ENCODE measurements around the gene EHD1.

The EHD1 gene

DNA sequence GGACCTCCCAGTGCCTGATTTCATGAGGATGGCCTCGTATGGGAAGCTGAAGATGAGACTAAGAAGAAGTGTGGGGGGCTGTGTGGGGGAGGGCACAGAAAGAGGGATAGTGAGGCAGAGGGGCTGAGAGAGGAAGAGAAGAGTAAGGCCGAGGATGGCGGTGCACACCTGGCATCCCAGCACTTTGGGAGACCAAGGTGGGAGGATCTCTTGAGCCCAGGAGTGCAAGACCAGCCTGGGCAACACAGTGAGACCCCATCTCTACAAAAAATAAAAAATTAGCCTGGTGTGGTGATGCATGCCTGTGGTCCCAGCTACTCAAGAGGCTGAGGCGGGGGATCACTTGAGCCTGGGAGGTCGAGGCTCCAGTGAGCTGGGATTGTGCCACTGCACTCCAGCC lies 13.5 kb upstream of the EHD1 start:
- H3K4me3 ChIP-seq (ENCODE audit: low read depth, low read length) = no peak overlapping the region

DNA sequence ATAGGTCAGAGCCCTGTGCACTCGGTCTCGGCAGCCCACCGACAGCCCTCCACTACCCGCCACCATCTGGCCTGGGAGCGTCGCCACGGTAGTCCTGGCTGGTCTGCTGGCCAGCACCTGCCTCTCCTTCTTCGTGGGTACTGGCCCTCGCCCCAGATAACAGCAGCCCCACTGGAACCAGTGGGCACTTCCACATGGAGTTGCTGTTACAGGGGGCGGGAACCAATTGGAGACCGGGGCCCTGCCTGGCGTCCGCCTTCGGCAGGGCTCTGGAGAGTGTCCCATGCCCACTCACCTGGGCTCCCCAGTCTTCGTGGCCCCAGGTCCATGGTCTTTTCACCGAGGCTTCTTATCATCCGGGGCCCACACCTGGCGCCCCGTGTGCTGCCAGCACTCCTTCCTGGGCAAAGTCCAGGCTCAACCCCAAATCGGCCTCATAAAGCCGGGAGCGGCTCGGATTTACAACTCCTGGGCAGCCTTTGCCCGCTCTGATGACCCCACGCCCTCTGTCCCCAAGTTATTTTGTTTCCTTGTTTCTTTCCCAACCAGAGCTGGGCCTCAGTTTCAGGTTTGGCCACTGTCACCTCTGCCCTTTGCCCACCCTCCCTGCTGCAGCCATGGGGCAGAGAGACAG lies 12.9 kb upstream of the EHD1 start:
- no peak overlapping the region for H3K4me3 ChIP-seq (ENCODE audit: low read depth, low read length)

- H3K4me3 ChIP-seq (ENCODE audit: low read depth, low read length) = no peak overlapping the region
Measured at GRCh38 chr11:64890522-64890939, 12.1 kb upstream of the EHD1 start.

DNA sequence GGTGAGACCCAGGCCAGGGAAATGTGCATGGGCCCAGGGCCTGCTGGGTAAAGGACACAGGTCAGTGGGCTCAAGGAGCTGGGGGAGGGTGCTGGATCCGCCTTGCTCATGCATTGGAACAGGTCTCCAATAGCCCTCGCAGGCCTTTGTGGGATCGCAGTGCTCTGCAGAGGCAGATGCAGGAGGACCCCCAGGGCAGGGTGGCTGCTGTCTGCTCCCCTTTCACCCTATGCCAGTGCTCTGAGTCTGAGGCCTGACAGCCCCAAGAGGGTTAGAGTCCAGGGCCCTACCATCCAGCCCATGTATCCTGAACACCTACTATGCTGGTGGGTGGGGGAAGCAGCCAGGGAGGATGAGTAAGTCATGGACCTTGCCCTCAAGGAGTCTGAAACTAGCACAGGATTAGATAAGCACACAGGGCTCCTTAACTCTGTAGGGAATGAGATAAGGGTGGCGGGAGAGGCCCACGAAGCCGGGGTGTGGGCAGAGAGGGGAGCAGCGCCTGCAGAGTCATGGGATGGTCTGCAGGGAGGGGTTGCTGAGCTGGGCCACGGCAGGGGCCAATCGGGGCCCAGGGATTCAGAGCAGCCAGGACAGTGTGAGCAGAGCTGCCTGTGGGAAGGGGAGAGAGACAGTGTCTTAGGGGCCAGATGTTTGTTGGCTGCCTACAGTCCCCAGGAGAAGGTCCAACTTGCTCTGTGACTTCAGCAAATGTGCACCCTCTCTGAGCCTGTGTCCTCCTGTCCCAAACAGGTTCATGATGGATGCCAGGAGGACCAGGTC lies 10.5 kb upstream of the EHD1 start:
- H3K4me3 ChIP-seq (ENCODE audit: low read depth, low read length) = no peak overlapping the region

DNA sequence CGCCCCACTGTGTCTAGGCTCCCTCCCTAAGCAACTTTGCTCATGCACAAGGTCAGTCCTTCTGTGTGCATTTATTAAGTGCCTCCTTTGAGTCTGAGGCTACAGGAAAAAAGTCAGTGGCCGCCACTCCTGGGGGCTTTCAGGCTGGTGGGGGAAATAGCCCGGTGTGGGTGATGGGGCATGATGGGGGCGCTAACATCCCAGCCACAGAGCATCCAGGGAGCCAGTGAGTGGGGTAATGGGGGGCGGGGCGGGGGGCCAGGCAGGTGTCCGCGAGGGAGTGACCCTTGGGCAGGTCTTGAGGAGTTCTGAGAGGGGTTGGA lies 9.9 kb upstream of the EHD1 start:
- H3K4me3 ChIP-seq (ENCODE audit: low read depth, low read length) = no peak overlapping the region

GRCh38 chr11:64887757-64888405 lies 9.5 kb upstream of the EHD1 start:
- no peak overlapping the region for H3K4me3 ChIP-seq (ENCODE audit: low read depth, low read length)

DNA sequence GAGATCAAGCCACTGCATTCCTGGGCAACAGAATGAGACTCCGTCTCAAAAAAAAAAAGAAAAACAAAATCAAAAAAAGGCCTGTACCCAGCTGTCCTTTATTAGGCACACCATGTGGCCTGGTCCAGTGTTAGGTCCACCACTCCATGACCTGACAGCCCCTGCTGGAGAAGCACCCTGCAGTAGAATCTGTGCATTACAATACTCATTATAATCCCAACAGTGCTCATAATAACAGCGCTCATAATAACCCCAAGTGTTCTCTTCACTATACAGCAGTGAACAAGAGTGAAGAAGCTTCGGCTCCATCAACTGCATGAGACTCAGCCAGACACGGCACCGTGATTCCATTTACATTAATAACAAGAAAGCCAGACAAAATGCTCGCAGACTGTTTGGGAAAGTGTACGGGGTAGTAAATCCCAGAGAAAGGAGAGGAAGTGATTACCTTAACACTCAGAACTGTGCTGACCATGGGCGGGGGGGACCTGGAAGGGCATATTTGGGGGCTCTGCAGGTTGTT lies 8.9 kb upstream of the EHD1 start:
- no peak overlapping the region for H3K4me3 ChIP-seq (ENCODE audit: low read depth, low read length)

- H3K4me3 ChIP-seq (ENCODE audit: low read depth, low read length) = no peak overlapping the region
Measured at GRCh38 chr11:64885367-64886286, 7.2 kb upstream of the EHD1 start.

- H3K4me3 ChIP-seq (ENCODE audit: low read depth, low read length) = no peak overlapping the region
Measured at GRCh38 chr11:64884019-64884418, 5.6 kb upstream of the EHD1 start.

- H3K4me3 ChIP-seq (ENCODE audit: low read depth, low read length) = no peak overlapping the region
Measured at GRCh38 chr11:64883575-64883974, 5.2 kb upstream of the EHD1 start.

- H3K4me3 ChIP-seq (ENCODE audit: low read depth, low read length) = no peak overlapping the region
Measured at GRCh38 chr11:64882243-64882642, 3.8 kb upstream of the EHD1 start.

DNA sequence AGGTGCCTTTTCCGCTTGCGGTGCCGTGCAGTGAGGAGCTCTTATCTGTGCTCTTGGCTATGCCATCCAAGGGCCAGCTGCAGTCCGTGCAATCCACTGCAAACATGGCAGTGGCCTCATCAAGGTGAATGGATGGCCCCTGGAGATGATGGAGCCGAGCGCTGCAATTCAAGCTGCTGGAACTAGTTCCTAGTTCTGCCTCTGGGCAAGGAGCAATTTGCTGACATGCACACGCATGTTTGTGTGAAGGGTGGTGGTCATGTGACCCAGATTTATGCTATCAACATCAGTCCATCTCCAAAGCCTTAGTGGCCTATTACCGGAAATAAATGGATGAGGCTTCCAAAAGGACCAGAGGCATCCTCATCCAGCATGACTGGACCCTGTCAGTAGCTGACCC lies 3.1 kb upstream of the EHD1 start:
- H3K4me3 ChIP-seq (ENCODE audit: low read depth, low read length) = no peak overlapping the region

- H3K4me3 ChIP-seq (ENCODE audit: low read depth, low read length) = no peak overlapping the region
Measured at GRCh38 chr11:64880240-64881001, 2.0 kb upstream of the EHD1 start.

DNA sequence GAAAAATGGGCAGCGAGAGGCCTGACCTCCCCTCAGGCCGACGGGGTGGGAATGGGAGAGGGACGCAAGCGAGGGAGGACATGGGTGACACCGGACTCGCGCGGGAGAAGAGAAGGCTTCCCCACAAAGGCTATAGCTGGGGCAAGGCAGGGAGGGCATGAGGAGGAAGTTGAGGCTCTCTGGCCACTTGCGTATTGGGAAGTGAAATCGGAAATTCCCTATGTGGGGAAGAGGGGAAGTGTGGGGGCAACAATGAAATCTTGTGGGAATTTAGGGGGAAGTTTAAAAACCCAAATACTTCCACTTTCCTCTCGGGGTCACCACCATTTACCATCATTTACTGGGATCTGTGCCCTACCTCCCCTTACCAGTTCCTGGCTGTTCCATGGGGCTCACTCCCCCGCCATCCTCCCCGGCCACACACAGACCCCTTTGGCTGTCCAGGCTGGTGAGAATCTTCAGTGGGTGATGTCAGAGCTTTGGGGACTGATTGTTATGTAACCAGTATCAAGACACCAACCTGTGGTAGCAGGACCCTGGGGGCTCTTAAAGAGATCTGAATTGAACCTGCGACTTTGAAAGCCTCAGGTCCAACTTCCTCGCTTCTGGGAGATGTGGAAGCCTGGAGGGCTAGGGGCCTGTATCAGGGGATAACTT lies 951 bp upstream of the EHD1 start:
- peak overlapping the region; percentile 89 for H3K4me3 ChIP-seq (ENCODE audit: low read depth, low read length)

DNA sequence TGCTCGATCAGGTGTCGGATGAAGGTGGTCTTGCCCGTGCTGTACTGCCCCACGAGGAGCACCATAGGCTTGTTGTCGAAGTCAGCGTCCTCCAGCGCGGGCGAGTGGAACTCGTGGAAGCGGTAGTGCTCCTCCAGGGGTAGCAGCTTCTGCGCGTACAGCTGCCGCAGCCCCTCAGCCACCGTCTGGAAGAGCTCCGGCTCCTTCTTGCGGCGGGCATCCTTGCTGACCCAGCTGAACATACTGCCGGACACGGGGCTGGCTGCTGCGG lies 263 bp downstream of the EHD1 start:
- peak overlapping the region; percentile 86 for H3K4me3 ChIP-seq (ENCODE audit: low read depth, low read length)

GRCh38 chr11:64877390-64878222 lies 815 bp downstream of the EHD1 start:
- H3K4me3 ChIP-seq (ENCODE audit: low read depth, low read length) = peak overlapping the region; percentile 86

- no peak overlapping the region for H3K4me3 ChIP-seq (ENCODE audit: low read depth, low read length)
Measured at GRCh38 chr11:64876835-64877341, 1.5 kb downstream of the EHD1 start.

GRCh38 chr11:64876229-64876750 lies 2.1 kb downstream of the EHD1 start:
- H3K4me3 ChIP-seq (ENCODE audit: low read depth, low read length) = no peak overlapping the region

Measured in iPS-11a (cell line).